Renal cortex interstitium (tissue), 11 donors: ENCODE data around the gene LARGE1. TPM values are rescaled to one million over a fixed set of nuclear protein-coding genes. Genes with fewer than 3 reads are reported as not detected.

ENCODE experiments used
- DNase-seq, 11 donors: peaks; one replicate each; pipeline ENCODE4 v3.0.0-alpha.2; 2013; ENCODE audit warnings: low read depth in 9 of 11, low spot score in 4 of 11; ENCODE audit errors: extremely low read depth in 1 of 11
- polyA plus RNA-seq, 3 donors: library from polyadenylated mRNA; unstranded; fragments of 120-200 nt; gene quantifications; one replicate each; pipeline ENCODE4 v1.2.1, GENCODE V29; 2013; ENCODE audit not compliant: insufficient read length in 3 of 3

Gene LARGE1
- polyA plus RNA-seq, 3 donors, result 24.6 to 27.8 (median 27.1) TPM

DNA sequence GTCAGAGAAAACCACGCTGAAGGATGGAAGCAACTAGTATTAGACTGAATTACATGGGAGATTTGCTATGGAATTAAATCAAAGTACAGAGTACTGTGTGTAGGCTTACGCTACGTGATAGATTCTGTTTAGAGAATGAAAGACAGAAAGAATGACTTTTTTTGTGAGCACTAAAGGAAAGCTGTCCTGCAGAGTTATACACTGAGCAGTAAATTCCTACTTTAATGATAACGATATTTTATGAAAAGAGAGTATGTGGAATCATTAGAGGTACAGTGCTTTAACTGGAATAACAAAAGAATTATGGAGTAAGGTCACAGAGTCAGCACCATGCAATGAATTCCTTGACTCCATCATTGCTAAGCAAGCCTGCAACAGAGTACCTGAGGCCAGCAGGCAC lies 566.8 kb downstream of the LARGE1 start:
- no peak for DNase-seq

DNA sequence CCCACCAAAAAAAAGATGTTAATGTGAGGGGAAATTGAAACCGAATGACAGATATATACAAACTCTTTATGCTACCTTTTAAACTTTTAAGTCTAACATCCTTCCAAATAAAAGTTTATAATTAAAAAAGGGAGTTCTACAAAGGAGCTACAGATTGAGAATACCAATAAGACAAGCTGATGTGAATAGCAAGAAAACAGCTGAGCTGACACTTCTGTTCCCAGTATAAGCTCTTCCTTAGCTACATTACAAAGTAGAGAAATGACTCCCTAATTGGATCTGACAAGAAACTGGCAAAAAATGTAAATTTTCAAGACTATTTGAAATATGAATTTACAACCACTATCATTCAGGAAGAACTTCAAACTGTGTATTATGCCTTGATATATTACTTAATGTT lies 567.5 kb downstream of the LARGE1 start:
- DNase-seq, result no peak

DNA sequence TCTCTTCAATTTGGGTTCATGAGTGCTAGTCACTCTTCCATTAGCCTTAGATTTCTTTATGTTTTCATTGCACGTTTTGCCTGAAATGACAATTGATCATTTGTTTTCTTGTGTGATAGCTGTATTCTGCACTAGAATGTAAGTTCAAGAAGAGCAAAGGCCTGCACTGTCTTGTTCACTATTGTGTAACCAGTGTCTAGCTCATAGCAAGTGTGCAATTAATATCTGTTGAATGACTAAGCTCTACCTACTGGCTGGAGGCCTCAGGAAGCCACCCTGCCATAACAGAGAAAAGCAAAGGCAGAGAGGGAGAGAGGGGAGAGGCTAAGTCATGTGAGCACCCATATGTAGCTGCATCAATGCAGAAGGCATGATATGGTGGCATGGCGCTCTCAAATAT lies 569.3 kb downstream of the LARGE1 start:
- DNase-seq, result no peak

DNA sequence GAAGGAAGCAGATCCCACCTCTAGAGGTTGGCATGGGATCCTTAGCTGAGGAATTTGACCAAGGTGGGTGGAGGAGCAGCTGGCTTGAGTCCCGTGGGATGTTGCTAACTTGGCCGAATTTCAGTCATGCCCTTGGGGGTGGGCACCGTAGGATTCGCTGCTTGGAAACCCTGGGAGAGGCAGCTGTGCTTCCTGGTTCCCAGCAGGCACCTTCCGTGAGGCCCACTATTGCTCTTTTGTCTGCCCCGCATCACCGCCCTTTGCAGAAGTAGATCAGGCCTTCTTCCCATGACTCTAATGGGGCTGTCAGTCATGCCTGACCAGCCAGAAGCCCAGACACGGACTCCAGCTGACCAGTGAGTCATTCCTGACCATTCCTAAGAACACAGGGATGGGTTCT lies 569.8 kb downstream of the LARGE1 start:
- DNase-seq, result no peak

DNA sequence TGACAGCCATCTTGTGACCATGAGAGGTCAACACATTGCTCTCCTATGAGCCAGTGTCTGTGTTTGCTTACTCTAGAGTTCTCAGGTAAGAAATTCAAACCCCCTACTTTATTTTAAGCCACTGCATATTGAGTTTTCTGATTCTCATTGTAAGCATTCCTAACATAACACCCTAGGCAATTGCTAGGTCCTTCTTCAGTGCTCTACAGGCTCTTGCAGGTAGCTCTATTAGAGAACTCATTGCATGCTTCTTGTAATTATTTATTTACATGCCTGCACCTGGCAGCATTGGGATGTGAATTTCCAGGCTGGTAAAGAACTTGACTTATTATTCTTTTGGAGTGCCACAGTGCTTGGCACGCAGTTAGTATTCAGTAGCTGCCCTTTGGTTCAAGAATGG lies 573.3 kb downstream of the LARGE1 start:
- DNase-seq, result no peak

DNA sequence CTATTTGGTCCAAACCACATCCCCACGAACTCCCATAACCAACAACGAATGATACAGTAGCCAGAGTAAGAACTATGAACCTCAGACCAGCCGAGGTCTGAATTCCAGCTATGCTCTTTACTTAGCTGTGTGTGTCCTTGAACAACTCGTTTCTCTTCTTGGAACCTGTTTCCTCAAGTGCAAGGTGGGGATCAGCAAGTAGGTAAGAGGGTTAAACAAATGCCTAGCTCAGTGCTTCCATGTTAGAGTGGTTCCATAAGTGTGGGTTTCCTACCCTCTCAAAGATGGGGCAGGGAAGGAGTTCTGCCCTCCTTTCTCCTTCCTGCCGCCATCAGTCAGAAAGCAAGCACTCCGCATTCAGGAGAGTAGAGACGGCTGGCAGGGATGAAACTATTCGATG lies 578.7 kb downstream of the LARGE1 start:
- no peak for DNase-seq

DNA sequence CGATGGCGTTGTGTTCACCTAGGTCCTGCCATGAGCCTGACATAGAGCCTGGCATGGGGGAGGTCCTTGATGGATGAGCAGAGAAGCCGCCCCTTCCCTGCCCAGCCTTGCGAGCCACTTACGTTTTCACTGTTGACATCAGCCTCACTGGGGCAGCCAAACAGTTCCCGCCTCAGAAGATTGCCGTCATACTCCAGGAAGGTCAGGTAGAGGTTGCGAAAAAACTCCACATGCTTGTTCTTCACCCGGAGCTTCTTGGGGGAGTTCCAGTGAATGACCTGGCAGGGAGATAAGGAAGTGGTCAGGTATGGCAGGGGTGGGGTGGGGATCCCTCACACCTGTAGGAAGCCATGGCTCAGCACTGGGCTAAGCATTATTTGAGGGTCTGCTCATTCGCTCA lies 582.8 kb downstream of the LARGE1 start:
- DNase-seq, result no peak

DNA sequence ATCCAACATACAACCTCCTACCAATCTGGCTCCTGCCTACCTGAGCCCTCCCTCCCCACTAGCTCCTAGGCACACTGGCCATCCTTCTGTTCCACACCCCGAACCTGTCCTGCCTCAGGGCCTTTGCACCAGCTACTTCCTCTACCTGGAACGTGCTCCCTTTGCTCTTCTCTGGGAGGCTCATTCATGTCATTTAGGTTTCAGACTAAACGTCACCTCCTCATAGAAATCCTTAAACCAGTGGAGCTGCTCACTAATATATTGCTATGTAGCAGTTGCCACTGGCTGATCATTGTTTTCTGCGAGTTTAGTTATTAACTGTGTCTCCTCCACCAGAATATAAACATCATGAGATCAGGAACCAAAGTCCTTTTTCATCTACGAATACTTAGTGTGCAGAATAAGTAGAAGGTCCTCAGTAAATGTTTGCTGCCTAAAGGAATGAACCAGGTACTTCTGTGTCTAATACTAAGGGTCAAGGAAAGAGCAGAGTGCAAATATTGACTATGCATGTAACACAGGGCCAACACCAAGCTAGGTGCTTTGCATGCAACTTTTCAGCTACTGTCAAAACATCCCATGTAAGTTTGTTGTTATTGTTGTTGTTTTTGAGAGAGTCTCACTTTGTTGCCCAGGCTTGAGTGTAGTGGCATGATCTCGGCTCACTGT lies 584.5 kb downstream of the LARGE1 start:
- peak in 1 of 11 donors; percentile 41 for DNase-seq

DNA sequence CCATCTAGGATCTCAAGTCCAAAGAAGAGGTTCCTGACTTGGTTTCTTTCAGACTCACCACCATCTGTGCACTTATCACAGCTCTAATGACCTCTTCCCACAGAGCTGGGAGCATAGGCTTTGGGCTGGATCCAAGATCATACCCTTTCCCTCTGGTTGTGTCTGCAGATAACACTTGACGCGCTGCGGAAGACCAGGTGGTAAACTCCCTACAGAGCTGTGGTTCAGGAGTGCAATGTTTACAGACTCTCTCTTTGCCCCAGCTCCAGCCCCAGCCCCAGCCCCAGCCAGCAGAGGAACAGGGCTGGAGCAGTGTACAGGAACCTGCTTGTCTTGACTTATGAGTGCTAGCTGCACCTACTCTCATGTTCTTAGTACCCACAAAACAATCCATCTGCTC lies 587.7 kb downstream of the LARGE1 start:
- DNase-seq, result no peak

DNA sequence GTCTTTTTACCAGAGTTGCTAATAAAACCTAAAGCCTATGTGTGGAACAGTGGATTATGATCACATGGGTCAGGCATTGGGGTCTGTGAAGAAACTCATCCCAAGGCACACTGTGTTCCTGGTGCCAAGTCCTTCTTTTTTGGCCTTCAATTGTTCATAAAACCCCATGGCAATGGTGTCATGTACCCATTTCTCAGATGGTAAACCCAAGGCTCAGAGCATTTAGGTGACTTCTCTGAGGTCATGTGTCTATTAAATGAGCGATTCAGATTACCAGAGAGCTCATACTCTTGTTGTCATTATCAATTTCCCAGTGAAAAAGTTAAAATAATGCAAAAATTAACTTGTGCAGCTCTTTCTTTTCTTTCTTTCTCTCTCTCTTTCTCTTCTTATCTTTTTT lies 589.3 kb downstream of the LARGE1 start:
- DNase-seq, result no peak

DNA sequence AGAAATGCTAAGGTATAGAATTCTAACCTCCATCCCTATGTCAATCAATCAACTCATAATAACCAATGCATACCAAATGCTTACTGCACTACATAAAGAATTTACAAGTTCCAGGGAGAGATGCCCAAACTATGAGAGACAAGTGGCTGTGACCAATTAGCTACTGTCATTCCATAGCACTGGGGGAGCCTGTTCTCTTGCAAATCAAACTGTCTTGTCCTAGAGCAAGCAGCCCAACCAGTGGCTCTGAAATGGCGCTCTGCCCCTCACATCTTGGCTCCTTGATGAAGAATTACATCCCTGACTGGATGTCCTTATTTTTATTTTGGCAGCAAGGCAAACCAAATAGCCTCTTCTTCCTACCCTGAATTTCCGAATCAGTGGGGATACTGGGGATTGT lies 589.7 kb downstream of the LARGE1 start:
- no peak for DNase-seq

DNA sequence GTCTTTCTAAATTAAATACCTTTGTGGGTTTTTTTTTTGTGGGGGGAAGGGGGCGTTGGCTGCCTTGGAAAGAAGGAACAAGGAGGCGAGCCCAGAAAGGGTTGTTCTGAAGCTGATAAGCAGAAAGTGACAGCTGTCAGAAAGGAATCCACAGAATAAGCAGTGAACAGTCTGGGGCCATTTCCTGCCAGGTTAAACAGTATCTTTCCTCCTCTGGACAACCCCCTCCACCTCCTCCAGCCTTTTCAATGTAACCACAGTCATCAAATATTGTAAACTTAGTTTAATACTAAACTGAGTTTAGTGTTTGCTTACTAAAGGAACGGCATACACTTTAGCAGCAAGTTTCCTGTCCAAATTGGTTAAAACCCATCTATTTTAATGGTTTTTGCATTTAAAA lies 590.9 kb downstream of the LARGE1 start:
- no peak for DNase-seq

DNA sequence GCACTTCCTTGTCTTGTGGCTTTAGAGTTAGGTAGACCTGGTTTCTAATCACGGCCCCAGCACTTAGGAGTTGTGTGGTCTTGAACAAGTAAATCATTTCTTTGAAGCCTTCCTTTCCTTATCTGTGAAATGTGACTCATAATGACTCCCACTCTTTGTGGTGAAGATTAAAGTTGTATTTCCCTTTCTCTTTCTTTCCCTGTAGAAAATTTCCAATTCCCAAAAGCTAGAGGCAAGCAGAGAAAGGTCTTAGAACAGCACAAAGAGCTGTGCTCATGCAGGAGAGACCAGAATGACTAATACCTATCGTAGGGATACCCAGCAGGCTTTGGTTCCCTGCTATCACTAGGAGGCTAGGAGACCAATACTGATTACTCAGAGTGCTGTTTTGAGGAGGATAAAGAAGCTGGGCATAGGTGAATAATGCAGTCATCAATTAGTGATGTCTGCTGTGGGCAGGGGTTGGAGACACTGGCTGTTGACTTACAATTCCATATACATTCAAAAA lies 591.4 kb downstream of the LARGE1 start:
- no peak for DNase-seq

DNA sequence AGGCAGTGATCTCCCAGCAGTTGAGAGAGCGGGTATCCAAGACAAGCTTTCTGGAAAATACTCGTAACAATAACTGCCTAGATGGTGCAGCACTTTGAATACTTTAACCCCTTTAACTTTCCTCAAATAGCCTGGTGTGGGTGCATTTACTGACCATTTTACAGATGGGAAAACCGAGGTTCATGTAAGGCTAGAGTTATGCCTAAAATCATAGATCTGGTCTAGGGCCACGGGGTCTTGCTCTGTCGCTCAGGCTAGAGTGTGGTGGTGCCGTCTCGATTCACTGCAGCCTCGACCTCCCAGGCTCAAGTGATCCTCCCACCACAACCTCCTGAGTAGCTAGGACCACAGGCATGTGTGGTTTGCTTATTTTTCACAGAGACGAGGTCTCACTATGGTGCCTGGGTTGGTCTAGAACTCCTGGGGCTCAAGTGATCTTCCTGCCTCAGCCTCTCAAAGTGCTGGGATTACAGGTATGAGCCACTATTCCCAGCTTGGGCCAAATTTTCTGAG lies 592.9 kb downstream of the LARGE1 start:
- no peak for DNase-seq

DNA sequence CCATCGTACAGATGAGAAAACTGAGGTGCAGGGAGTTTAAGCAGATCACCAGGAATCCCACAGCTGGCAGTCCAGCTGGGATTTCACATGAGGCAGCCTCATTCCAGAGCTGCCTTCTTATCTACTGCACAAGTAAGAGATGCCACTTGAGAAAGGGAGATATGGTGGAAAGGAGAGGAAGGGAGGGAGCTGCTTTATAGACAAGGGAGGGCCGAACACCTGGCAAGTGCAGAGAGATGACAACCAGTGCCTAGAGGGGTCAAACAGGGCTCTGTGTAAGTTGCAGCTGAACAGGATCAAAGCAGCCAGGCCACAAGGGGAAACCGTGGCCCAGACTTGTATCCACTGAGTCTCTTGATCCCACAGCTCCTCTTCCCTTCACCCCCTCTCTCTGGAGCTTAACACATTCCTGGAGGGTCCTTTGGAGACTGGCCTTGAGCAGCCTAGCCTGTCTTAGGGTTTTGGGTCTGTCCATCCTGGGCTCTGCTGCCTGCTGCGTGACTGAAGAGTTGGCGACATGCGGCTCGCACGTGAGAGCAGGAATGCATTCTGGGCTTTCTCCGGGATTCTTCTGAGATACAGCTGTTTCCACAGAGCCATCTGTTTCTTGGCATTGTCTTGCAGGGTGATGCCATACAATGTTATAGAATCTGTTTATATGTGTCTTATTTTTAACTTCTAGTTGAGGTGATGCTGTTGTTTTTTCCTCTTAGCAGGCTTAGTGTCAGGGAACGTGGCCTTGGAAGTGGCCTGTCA lies 593.6 kb downstream of the LARGE1 start:
- DNase-seq, result no peak

DNA sequence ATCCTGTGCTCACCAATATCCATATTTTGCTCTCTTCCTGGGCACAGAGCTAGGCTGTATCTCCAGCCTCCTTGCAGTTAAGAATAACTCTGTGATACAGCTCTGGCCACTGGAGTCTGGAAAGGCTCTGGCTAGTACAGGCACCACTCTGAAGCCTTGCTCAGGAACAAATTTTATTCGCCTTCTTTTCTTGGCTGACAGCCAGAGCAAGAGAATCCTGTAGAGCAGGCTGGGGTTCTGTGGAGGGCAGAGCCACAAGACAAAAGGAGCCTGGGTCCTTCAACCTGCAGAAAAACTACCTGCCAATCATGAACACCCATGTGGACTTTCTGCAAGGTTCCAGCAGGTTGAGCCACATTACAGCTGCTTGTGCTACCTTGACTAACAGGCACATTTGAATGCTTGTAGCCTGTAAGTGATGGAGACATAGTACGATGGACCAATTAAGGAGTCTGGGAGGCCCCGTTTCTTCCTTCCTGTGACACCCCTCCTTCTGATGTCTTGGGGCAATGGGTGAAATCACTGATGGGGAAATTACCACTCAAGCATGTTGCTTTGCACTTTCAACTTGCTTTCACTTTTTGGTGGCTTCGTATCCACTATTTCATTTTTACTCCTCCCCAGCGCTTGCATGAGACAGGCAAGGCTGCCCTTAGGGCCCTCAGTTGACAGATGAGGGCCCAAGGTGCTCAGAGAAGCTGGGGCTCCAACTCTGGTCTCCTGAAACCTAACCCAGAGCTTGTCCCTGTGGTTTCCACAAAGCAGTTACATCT lies 594.9 kb downstream of the LARGE1 start:
- DNase-seq, result peak in 1 of 11 donors; percentile 18

DNA sequence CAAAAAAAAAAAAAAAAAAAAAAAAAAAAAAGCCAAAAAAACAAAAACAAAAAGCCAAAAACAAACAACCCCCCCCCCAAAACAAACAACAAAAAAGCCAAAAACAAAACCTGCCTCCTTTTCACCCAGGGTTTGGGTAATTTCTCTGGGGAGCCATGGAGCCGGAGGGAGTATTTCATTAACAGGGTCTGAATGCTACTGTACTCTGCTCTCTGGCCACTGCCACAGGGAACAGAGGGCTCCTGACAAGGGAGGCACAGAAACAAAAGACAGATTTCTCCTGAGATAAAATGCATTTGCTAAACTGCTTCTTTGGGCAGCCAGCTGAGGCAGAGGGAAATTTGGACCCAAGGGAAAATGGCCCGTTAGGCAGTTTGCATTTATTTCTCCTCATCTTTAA lies 596.0 kb downstream of the LARGE1 start:
- no peak for DNase-seq

DNA sequence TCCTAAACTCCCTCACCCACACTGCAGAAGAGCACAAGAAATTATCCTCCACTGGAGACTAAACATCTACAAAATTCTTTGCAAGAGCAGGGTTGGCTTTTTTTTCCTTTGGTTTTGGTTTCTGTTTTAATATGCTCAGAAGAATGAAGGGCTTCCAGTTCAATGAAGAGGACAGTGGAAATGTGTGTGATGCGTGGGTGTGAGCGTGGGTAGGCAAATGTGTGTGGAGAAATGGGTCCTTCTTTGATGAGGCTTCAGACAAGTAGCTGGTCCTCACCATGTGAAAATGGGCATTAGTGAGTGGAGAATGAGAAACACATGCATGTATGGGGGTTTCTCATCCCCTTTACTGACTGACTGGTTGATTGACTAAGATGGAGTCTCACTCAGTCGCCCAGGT lies 598.8 kb downstream of the LARGE1 start:
- DNase-seq, result no peak

DNA sequence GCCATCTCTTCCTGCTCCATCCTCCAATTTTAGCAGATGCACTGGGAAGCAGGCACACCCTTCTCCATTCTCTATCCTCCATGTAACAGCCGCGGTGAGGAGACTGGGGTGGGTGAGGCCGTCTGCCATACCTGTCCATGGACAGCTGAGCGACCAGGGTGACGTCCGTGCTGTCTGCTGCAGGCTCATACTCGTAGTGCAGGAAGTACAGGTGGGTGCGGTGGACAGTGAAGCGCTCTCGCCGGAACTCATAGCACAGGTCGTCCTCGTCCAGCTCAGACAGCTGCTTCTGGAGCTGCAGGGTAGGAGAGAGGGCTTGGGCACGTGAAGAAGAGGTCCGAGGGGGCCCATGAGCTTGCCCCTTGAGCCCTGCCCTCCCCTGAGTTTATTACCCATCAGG lies 604.3 kb downstream of the LARGE1 start:
- no peak for DNase-seq

DNA sequence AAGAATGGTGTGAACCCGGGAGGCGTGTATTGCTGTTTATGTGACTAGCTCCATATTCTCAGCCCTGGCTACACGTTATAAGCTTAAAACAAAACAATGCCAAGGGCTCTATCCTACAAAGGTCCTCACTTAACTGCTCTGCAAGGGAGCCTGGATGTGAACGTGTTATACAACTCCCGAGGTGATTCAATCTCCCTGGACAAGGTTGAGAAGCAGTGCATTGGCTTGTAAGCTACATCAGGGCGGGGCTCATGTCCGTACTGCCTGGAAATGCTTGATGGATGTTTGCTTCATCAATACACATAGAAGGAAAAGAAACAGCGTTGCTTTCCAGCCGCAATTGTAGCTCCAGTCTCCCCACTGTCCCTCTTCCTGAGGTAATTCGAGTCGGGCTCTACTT lies 605.2 kb downstream of the LARGE1 start:
- DNase-seq, result no peak
